Kidney (tissue), 14 donors: ENCODE data around the gene ALK. TPM values are rescaled to one million over a fixed set of nuclear protein-coding genes. Genes with fewer than 3 reads are reported as not detected.

ENCODE experiments used
- DNase-seq, 5 donors: peaks; one replicate each; pipeline ENCODE4 v3.0.0-alpha.2; 2013 to 2020
- FAIRE-seq: peaks from 2 replicates; lab custom pipeline; 2012; peaks lifted over from hg19 to GRCh38; lab: Jason Lieb, UNC
- H3K27ac ChIP-seq, 2 donors: one replicate each; pipeline ENCODE4 v1.7.0; 2013; ENCODE audit warnings: low read depth in 2 of 2, low read length in 2 of 2, inconsistent platforms in 1 of 2
- H3K27me3 ChIP-seq: one replicate; pipeline ENCODE4 v1.7.1; 2013; ENCODE audit warnings: low read length, inconsistent platforms; ENCODE audit not compliant: control insufficient read depth, insufficient read depth
- H3K36me3 ChIP-seq, 3 donors: one replicate each; pipeline versions ENCODE4 v1.7.0 to v1.7.1; 2013; ENCODE audit warnings: low read length in 3 of 3, control low read depth in 1 of 3, inconsistent platforms in 1 of 3; ENCODE audit not compliant: insufficient read depth in 3 of 3, control insufficient read depth in 2 of 3
- H3K4me1 ChIP-seq, 3 donors: one replicate each; pipeline versions ENCODE4 v1.7.0 to v1.7.1; 2013; ENCODE audit warnings: low read length in 3 of 3, inconsistent platforms in 1 of 3, low read depth in 1 of 3; ENCODE audit not compliant: control insufficient read depth in 2 of 3, insufficient read depth in 2 of 3
- H3K4me3 ChIP-seq, 3 donors: one replicate each; pipeline versions ENCODE4 v1.7.0 to v1.8.1; 2013; ENCODE audit warnings: low read length in 3 of 3, control low read depth in 1 of 3, inconsistent platforms in 1 of 3
- H3K9ac ChIP-seq, 3 donors: one replicate each; pipeline versions ENCODE4 v1.7.0 to v1.7.1; 2013; ENCODE audit warnings: low read length in 3 of 3, control low read depth in 1 of 3, inconsistent platforms in 1 of 3
- H3K9me3 ChIP-seq, 3 donors: one replicate each; pipeline versions ENCODE4 v1.7.0 to v1.7.1; 2013; ENCODE audit warnings: low read length in 3 of 3, control low read depth in 1 of 3, inconsistent platforms in 1 of 3; ENCODE audit not compliant: control insufficient read depth in 2 of 3, insufficient read depth in 1 of 3
- intact Hi-C: fragments of 100-400 bp; cut with DNase I; formaldehyde crosslinking; loops from one replicate; pipeline ENCODE4 v1.11.1; 2022
- polyA plus RNA-seq: library from polyadenylated mRNA; stranded (reverse); fragments of 350-450 nt; fragmentation: Illumina TruSeq; extraction: RNeasy Lipid Tissue Mini Kit (QIAGEN cat#74804); gene quantifications from one replicate; pipeline ENCODE4 v1.2.3, GENCODE V29; 2014; ENCODE audit warnings: low read depth, low replicate concordance; ENCODE audit not compliant: insufficient read depth
- total RNA-seq: library from RNA; stranded (reverse); fragmentation: NEBNext Ultra II Directional; extraction: Animal tissue kit (Norgen Biotek cat#: 25700); gene quantifications from one replicate; pipeline ENCODE4 v1.2.1, GENCODE V29; 2021
- TF ChIP-seq, protein P1 (sequence below): IDR thresholded peaks from 3 replicates; pipeline ENCODE4 v1.5.1; 2012; ENCODE audit warnings: mild to moderate bottlenecking, moderate library complexity, borderline replicate concordance; ENCODE audit not compliant: insufficient read depth; ENCODE audit errors: extremely low read depth
- donor health status: control.
- donor health status: control.
- donor health status: control.
- donor health status: control.
- donor health status: control.
- donor health status: DM: yes; HTN: yes; CAD: no.
- donor health status: Normal renal cell carcinoma (clear cell type).

Gene ALK
- total and polyA plus RNA-seq, 2 donors from 2014 or later: 0.13 TPM; not detected in 1

DNA sequence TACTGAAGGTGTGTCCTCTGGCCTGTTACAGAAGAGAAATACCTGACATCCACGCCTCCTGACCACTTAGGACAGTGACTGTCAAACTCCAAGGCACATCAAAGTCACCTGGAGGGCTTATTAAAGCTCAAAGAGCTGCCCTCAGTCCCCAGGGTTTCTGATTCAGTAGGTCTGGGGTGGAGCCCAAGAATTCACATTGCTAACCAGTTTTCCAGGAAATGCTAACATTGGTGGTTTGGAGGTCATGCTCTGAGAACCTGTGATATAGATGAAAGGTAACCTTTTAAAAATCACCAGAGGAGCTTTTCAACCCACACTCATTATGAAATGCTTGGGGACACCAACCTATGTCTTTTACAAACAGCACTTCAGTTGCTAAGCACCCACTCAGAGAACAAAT is 172.3 kb downstream of the ALK start:
- H3K4me1 ChIP-seq: peaks cover 0 to 2% (median 0%) of the 10 kb centered on the region in 3 donors
- no peaks in the 10 kb centered on the region for H3K27me3 ChIP-seq
- DNase-seq (no peak), FAIRE-seq (no peak)
- H3K9me3 ChIP-seq: no peaks in the 10 kb centered on the region
- TF ChIP-seq, protein P1, sequence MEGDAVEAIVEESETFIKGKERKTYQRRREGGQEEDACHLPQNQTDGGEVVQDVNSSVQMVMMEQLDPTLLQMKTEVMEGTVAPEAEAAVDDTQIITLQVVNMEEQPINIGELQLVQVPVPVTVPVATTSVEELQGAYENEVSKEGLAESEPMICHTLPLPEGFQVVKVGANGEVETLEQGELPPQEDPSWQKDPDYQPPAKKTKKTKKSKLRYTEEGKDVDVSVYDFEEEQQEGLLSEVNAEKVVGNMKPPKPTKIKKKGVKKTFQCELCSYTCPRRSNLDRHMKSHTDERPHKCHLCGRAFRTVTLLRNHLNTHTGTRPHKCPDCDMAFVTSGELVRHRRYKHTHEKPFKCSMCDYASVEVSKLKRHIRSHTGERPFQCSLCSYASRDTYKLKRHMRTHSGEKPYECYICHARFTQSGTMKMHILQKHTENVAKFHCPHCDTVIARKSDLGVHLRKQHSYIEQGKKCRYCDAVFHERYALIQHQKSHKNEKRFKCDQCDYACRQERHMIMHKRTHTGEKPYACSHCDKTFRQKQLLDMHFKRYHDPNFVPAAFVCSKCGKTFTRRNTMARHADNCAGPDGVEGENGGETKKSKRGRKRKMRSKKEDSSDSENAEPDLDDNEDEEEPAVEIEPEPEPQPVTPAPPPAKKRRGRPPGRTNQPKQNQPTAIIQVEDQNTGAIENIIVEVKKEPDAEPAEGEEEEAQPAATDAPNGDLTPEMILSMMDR: no peak
- H3K27ac ChIP-seq: no peak overlapping the region
- no peak overlapping the region for H3K9ac ChIP-seq
- intact Hi-C loops: no loop called here
- H3K4me3 ChIP-seq: no peak overlapping the region
- no peaks in the 10 kb centered on the region for H3K36me3 ChIP-seq

DNA sequence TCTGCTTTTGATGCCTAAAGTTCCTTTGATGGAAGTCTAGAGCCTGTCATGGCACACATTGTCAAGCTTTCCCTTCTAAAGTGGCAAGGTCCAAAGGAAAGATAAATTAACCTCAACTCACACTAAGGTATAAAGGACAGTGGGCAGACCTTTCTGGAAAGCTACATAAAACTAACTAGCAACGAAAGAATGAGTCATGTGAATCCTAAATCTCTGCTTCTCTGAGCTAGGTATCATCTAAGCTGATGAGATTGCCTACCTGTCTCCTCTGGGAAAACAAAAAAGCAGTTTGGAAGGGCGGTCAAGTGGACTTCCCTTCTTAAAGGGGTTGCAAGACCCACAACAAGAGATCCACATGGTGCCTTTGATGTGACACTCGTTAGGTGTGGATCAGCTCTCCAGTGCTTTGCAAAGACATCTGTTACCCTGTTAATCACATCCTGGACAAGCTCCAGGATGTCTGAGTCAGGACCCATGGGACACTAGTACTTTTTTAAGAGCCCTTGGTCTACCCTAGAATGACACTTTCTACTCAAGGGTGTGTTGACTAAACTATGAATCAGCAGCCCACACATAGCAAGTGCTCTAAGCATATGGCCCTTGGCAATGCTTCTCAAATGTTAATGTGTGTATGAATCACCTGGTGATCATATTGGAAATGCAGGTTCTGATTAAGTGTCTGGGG is 173.5 kb downstream of the ALK start:
- no peaks in the 10 kb centered on the region for H3K9me3 ChIP-seq
- no peak overlapping the region for H3K27ac ChIP-seq
- no peak overlapping the region for H3K9ac ChIP-seq
- no peaks in the 10 kb centered on the region for H3K27me3 ChIP-seq
- H3K4me1 ChIP-seq: peaks cover 0 to 2% (median 0%) of the 10 kb centered on the region in 3 donors
- no peak for DNase-seq
- H3K36me3 ChIP-seq: no peaks in the 10 kb centered on the region
- H3K4me3 ChIP-seq: no peak overlapping the region
- FAIRE-seq: no peak
- TF ChIP-seq, protein P1: no peak
- intact Hi-C loops: no loop called here

DNA sequence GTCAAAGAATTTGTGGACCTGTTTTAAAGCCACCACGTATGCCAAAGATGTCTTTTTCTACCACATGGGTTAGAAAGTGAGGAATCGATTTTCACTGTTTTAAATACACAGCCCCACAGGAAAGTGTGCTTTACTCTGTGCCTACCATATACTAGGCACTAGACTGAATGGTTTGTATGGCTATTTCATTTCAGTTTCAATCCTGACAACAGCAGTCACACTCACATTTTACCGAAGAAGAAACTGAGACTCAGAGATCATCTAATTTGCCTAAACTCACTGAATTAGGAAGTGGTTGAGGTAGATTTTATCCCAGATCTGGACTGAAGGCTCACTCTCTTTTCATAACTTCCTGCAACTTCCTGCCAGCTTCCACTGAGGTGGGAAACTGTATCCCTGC is 176.4 kb downstream of the ALK start:
- H3K36me3 ChIP-seq: no peaks in the 10 kb centered on the region
- H3K27ac ChIP-seq: no peak overlapping the region
- TF ChIP-seq, protein P1: no peak
- no peak for DNase-seq
- intact Hi-C loops: no loop called here
- no peaks in the 10 kb centered on the region for H3K9me3 ChIP-seq
- no peaks in the 10 kb centered on the region for H3K27me3 ChIP-seq
- H3K4me1 ChIP-seq: peaks cover 0 to 2% (median 0%) of the 10 kb centered on the region in 3 donors
- FAIRE-seq: no peak
- H3K9ac ChIP-seq: no peak overlapping the region
- no peak overlapping the region for H3K4me3 ChIP-seq
